HG02840 (cell line): ENCODE results near the gene CHRM1.

Experiments used
- ATAC-seq: cut with Tn5 transposase; IDR thresholded peaks from one replicate; pipeline ENCODE4 v1.9.1; 2021; ENCODE audit warnings: mild to moderate bottlenecking, moderate library complexity, moderate number of reproducible peaks; ENCODE audit not compliant: unreplicated experiment, low FRiP score

CHRM1 gene

DNA sequence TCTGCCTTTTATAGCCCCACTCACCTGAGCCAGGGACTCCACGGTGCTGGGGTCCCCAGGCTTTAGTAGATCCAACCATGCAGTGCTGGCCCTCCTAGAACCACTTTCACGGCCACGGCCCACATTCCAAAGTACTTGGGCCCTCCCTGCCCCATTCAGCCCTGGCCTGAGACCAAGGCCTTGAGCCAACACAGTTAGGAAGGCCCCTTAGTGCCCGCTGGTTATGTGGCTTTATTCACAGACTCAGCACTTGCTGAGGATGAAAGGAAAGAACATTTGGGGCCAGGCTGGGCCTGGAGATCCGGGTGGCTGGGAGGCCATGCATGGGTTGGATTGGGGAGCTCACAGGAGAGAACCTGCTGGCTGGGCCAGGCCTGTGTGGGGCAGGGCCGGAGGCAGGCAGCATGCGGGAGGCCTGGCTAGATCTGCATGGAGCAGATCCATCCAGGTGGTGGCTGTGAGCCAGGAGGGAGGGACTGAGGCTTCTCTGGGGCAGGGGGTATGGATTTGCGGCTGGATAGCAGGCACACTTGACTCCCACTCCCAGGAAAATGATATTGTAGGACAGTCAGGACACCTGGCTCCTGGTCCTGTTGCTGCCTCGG is 12.6 kb downstream of the CHRM1 start:
- ATAC-seq: no peak

DNA sequence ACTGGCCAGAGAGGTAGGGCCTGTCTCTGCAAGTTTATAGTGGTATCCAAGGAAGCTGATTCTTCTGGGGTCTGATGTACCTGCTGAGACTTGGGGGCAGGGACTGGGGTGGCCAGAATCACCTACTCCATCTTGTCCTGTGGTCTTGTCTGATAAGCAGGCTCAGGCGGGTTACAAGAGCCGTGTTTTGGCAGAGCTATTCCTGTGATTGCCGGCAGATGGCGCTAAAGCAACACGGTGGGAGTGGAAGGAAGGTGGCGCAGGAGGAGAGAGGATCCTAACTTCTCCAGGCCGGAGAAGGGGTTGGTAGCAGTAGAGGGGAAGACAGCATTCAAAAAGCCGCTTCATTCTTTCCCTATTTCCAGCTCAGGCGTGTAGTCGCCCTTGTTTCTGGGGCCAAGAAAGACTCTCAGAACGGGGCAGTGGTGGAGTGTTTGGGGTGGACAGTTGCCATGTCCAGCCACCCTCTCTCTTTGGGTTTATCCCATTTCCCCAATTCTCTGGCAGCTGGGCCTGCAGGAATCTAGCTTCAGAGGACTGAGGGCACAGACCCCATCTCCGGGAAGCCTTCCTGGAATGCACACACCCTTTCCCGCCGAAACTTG is 15.1 kb downstream of the CHRM1 start:
- peak; percentile 66 for ATAC-seq

DNA sequence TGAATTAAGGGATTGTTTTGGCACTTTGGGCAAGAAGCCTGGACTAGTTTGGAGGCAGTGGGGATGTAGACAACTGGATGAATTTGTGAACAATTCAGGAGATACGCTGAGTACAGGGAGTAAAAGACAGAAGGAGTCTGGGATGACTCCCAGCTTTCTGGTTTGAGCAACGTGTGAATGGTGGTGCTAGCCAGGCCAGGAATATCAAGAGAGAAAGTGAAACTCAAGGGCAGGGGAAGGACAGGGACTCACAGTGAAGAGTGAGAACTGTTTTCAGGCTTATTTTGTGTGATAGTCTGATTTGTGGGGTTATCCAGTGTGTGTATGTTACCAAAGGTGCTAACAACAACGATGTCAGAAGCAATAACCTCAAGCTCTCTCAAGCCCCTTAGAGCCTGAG is 15.9 kb downstream of the CHRM1 start:
- no peak for ATAC-seq

DNA sequence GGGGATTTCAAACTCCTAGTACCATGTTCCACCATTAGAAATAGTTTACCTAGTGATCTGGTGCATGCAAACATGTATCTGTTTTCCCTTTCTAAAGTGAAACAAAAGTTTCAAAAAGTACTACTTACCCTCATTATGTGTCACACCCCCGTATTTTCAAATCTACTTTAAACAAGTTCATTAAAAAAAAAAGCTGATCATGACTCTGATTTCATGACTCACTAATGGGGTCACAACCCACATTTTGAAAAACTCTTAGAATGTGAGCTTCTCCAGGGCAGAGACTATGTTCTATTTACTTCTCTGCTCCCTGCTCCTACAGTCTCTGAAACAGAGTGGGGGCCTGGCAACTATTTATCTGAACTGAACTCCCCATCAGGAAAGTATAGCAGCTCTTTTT is 18.2 kb downstream of the CHRM1 start:
- no peak for ATAC-seq

DNA sequence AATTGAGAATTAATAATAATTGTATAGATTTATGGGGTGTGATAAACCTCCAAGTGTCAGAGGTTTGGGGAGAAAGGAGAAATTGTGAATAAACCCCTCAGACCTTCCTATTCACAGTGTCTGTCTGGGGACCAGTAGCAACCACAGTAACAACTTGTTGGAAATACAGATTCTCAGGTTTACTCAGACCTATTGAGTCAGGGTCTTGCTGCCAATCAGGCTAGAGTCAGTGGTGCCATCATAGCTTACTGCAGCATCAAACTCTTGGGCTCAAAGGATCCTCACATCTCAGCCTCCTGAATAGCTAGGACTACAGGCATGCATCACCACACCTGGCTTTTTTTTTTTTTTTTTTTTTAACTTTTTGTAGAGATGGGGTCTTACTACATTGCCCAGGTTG is 23.1 kb downstream of the CHRM1 start:
- no peak for ATAC-seq

DNA sequence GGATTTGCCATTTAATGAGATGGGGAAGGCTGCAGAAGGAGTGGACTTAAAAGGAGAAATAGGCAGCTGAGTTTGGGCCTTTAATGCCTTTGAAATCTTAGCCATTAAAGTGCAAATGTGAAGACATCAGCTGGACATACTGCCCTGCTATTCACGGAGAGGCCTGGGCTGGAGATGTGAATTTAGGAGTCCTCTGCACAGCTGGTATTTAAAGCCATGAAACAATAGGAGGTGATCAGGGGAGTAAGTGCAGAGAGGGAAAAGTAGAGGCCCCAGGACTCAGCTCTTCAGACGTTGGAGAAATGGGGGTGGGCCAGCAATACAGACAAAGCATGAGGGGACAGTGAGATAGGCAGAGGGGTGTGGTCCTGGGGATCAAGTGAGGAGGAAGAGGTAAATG is 23.9 kb downstream of the CHRM1 start:
- ATAC-seq: no peak

DNA sequence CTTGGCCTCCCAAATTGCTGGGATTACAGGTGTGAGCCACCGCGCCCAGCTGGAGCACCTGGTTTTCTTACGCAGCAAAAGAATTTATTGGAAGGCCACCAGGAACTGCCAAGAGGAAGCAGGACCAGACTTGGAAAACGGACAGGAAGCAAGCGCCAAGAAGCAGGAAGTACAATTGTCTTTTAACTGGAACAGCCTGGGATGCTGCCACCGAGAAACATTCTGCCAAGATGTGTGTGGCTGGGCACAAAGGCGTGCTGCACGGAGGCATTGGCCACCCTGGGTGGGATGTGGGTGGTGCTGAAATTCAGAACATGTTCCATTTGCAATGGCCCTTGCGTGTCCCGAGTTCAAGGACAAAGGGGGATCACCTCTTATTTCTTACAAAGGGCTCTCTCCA is 25.1 kb downstream of the CHRM1 start:
- no peak for ATAC-seq

DNA sequence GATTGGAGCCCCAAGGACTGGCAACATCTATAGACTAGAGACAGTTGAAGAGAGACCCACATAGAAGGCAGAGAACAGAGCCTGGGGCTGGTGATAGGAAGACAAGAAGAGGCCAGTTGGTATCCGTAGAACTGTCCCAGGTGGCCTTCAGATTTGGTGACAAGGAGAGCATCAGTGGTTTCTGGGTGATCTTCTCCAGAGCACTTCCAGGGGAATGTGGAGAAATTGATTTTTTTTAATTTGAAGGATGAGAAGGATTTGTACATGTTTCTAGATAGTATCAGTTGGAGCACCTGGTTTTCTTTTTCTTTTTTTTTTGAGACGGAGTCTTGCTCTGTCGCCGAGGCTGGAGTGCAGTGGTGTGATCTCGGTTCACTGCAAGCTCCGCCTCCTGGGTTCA is 25.7 kb downstream of the CHRM1 start:
- no peak for ATAC-seq

DNA sequence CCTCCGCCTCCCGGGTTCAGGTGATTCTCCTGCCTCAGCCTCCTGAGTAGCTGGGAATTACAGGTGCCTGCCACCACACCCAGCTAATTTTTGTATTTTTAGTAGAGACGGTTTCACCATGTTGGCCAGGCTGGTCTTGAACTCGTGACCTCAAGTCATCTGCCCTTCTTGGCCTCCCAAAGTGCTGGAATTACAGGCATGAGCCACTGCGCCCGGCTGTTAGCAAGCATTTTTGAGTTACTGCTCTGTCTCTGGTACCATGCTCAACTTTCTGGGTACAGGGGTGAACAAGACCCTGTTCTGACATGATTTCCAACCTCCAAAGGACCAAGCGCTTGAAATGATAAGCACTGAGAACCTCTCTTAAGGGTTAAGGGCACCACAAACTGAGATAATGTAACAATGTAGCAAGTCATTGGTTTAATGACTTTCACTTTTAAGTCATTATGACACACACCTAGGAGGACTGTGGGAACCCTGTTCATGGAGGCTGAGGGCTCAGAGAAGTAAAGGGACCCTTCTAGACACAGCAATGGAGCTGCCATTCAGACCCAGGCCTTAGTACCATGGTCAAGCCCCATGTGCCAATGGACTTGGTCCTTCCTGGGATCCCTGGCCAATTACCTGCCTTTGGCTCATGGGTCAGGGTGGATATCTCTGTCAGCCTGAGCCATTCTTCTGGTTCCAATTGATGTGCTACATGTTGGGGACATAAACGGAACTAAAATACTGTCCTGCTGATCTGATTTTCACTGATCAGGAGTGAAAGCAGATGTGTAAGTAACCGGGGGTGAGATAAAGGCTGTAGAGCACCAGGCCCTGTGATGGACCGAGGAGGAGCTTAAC is 28.9 kb downstream of the CHRM1 start:
- no peak for ATAC-seq

DNA sequence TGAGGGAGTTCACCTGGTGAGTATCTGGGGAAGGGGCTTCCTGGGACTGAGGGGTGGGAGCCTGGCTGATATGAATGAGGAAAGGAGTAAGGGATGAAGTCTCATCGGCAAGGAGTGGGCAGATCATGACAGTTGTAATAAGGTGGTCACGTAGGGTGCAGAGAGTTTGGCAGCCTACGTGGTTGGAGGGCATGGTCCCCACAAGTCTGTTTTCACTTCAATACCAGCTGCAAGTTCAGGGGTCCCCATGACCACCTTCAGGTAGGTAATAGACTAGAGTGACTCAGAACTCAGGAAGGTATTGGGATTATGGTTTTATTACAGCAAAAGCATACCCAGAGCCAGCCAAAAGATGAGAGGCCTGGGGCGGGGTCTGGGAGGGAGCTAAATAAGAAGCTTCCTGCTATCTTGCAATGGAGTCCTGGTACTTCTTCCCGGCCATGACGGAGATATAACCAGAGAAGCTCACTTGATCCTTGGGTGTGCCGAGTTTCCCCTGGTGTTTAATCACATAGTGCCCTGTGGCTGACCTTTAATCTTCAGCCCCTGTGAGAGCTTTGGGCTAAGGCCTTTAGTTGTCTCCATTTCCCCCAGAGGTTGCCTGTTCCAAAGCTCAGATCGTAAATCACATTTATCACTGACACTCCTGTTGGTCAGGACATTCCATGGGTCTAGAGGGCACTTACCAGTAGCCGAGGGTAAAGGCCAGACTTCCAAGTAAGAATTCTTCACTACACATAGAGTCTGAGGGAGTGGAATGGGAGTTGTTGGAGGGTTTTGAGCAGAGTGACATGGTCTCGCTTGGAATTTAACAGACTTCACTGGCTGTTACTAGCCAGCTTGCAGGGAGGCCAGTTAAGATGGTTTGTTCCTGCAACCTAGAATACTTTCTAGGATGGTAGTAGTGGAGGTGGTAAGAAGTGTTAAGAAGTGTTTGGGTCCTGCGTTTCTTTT is 31.4 kb downstream of the CHRM1 start:
- ATAC-seq: no peak

DNA sequence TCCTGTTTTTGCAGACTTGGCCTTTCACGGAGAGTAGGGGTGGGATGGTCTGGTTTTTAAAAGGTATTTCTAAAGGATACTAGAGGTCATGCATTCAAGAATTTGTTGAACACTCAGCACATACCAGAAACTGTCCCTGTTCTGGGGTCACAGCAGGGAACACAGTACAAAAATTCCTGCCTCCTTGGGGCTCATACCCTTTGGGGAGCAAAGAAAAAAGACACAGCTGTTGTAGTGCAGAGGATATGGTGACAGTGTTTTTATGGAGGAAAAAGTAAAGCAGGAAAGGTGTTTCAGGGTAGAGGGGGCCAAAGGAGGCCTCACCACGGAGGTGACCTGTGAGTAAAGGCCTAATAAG is 32.1 kb downstream of the CHRM1 start:
- no peak for ATAC-seq

DNA sequence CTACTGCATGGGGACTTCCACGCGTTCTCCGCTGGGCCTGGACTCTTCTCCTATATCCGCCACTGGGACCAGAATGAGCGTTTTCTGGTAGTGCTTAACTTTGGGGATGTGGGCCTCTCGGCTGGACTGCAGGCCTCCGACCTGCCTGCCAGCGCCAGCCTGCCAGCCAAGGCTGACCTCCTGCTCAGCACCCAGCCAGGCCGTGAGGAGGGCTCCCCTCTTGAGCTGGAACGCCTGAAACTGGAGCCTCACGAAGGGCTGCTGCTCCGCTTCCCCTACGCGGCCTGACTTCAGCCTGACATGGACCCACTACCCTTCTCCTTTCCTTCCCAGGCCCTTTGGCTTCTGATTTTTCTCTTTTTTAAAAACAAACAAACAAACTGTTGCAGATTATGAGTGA is 32.8 kb downstream of the CHRM1 start:
- ATAC-seq: no peak

DNA sequence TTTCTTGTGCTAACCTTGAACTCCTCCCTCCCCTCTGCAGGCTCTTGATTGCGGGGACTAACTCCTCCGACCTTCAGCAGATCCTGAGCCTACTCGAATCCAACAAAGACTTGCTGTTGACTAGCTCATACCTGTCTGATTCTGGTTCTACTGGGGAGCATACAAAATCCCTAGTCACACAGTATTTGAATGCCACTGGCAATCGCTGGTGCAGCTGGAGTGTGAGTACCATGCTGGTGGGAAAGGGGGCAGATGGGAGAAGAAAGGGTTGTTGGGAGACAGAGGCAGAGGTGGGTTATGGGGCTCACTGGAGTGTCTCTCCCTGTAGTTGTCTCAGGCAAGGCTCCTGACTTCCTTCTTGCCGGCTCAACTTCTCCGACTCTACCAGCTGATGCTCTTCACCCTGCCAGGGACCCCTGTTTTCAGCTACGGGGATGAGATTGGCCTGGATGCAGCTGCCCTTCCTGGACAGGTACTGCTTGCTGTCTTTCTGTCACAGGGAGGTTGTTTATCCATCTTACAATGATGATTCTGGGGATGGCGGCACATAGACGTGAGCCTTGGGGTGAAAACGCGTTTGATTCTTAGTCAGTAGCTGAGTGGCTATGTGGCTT is 35.9 kb downstream of the CHRM1 start:
- no peak for ATAC-seq

DNA sequence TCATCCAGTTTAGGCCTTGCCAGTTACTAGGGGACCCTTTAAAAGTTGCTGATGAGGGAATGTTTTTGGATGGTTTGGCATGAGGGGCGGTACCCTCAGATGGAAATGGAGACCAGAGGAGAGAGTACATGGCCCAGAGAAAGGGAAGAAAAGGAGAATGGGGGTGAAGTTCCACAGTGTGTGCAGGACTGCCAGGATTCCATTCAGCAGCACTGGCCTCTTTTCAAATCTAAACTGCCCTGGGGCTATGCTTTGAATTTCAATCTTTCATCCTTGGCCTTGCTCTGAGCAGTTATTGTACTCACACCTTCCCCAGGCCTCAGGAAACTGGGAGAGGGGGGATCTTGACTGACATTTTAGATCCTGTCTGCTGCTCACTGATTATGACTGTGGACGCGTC is 37.5 kb downstream of the CHRM1 start:
- no peak for ATAC-seq

DNA sequence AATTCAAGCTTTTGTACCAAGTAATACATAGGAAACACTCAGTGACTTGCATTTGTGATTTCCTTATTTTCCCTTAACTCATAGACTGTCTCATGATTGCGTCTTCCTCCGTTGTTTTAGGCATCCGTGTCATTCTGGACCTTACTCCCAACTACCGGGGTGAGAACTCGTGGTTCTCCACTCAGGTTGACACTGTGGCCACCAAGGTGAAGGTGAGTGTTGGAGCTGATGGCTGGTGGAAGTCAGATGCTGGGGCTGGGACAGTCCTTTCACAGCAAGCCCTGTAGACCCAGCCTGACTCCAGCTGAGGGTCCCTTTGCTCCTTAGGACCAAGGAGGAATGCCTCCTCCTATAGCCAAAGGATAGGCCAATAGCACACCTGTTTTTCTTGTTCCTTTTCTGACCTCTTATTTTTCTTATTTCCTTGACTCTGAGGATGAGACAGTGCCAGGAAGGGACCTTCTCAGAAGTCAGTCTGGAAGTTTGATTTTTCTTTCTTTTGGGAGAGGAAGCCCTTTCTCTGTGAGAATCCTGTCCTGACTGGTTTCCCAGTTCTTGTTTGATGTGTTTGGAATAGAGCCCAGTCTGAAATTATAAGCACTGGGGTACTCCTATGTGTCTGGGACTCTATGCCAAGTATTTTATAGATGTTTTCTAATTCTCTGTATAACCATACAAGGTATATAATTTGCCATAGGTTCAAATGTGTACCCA is 38.2 kb downstream of the CHRM1 start:
- no peak for ATAC-seq

DNA sequence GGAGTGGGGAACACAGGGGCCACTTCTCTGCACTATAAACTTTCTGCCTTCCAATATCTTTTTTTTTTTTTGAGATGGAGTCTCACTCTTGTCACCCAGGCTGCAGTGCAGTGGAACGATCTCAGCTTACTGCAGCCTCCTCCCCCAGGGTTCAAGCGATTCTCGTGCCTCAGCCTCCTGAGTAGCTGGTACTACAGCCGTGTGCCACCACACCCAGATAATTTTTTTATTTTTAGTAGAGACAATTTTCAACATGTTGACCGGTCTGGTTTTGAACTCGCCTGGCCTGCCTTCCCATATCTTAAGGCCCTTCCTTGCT is 38.8 kb downstream of the CHRM1 start:
- no peak for ATAC-seq

DNA sequence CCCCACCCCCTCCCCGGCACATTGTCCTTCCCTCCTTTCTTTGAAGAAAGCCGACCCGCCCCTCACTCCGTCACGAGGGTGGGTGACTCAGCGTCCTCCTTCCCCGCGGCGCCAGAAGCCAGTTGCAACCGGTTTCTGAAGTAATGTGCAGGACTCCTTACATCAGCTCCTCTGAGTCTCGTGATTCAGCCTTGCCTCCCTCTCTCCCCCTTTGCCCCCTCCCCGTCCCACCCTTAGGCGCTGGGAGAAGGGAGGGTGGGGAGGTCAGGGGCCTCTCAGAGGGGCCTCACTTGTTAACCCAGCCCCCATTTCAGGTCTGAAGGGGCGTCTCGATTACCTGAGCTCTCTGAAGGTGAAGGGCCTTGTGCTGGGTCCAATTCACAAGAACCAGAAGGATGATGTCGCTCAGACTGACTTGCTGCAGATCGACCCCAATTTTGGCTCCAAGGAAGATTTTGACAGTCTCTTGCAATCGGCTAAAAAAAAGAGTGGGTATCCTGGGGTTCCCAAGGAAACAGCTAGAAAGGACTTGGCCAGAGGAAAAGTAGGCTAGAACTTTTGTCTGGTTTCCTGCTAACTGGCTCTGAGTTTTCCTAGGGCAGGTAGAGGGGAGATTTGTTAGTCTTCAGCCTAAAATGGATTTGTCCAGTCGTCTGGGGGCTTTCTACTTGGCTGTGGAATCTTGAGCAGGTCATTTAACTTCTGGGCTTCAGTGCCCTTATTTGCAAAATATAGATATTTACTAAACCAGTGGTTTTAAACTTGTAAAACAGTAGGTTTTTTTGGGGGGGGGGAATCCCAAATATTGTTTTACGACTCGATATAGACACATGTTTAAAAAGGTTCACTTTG is 39.4 kb downstream of the CHRM1 start:
- peak; percentile 45 for ATAC-seq

DNA sequence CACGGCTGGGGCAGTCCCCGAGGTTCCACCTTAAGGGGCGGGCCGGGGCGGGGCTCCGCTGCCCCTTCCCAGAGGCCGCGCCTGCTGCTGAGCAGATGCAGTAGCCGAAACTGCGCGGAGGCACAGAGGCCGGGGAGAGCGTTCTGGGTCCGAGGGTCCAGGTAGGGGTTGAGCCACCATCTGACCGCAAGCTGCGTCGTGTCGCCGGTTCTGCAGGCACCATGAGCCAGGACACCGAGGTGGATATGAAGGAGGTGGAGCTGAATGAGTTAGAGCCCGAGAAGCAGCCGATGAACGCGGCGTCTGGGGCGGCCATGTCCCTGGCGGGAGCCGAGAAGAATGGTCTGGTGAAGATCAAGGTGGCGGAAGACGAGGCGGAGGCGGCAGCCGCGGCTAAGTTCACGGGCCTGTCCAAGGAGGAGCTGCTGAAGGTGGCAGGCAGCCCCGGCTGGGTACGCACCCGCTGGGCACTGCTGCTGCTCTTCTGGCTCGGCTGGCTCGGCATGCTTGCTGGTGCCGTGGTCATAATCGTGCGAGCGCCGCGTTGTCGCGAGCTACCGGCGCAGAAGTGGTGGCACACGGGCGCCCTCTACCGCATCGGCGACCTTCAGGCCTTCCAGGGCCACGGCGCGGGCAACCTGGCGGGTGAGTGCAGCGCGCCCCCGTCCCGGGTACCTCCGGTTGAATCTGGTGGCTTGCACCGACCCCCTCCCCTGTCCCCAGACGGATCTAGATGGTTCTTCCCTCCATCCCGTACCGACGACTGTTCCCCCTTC is 40.2 kb downstream of the CHRM1 start, which contains the start of gene SLC3A2:
Gene SLC3A2, plus strand, starts transcription at position 94 of the 776 bp plus-strand sequence. Its CDS starts 128 bp downstream, at position 222.
- peak; percentile 64 for ATAC-seq
